ENCODE measurements around the gene ERICH4.
"Not testable (repeated sequence)": the region's sequence is repeated elsewhere in the genome, so short reads cannot be mapped to it uniquely, and the experiment has no call there.

Gene ERICH4

DNA sequence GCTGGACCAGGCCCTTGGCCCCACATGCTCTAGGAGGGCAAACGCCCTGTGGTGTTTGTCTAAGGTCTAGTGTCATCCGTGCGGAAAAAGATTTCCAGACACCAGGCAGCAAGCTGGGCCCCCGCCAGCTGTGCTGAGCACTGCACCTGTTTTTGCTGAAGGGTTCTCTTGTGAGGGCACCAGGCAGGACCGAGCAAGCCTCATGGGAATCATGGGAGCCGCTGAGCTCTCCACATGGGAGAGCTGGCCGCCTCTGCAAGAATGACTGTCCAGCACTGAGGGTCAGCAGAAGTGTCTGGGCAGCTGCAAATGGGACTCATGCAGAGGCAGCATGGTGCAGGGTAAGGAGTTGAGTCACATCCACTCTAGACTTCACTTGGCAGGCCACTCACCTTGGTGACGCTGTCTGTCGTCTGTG, 27.8 kb upstream of the ERICH4 start:
- DNase-seq: no peak

DNA sequence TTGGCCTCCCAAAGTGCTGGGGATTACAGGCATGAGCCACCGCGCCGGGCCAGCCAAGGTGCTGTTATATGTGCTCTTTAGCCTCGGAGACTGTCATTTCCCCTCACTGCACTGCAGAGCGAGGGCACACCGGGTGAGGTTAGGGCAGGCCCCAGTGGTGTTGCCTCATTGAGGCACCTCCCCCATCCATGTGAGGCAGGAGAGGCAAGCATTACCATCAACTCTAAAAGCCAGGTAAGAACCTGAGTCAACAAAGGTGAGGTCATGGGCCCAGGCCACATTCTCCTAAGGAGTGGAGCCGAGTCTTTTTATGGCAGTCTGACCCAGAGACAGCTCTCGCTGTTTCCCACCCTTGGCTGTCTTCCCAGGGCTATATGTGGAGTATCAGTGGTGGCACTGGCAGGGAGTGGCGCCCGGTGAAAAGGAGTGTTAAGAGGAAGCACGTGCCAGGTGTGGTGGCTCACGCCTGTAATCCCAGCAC, 26.7 kb upstream of the ERICH4 start:
- DNase-seq: no peak

- DNase-seq: no peak
These were observed 22.7 kb upstream of the ERICH4 start for GRCh38 chr19:41420101-41420880.

GRCh38 chr19:41421314-41421713, 21.6 kb upstream of the ERICH4 start:
- DNase-seq: no peak

GRCh38 chr19:41421973-41422372, 21.0 kb upstream of the ERICH4 start:
- DNase-seq: no peak

DNA sequence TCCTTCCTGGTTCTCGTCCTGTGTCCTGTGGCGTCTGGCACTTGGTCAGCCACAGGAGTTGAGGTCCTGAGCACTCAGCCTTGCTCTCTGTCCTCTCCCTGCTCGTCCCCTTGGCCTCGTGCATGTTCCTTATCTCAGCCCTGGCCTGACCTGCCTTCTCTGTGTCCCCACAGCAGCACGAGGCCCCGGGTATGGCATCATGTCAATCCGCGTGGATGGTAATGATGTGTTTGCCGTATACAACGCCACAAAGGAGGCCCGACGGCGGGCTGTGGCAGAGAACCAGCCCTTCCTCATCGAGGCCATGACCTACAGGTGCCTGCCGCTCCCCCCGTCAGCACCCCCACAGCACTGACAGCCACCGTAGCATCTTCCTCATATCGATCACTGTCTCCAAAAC, 20.5 kb upstream of the ERICH4 start:
- DNase-seq: no peak

GRCh38 chr19:41422955-41423354, 20.0 kb upstream of the ERICH4 start:
- no peak for DNase-seq

DNA sequence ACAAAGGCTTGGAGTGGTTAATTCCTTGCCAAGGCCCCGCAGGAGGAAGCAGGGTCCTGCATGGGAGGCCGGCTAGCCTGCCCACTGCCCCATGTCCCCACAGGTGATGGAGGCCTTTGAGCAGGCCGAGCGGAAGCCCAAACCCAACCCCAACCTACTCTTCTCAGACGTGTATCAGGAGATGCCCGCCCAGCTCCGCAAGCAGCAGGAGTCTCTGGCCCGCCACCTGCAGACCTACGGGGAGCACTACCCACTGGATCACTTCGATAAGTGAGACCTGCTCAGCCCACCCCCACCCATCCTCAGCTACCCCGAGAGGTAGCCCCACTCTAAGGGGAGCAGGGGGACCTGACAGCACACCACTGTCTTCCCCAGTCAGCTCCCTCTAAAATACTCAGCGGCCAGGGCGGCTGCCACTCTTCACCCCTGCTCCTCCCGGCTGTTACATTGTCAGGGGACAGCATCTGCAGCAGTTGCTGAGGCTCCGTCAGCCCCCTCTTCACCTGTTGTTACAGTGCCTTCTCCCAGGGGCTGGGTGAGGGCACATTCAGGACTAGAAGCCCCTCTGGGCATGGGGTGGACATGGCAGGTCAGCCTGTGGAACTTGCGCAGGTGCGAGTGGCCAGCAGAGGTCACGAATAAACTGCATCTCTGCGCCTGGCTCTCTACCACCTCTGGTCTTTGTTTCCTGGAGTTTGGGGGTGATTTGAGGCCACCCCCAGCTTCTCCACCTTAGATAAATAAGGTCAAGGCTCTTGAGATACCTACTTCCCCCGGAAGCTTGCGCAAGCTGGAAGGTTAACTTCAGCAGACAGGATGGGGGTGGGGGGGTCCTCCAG, 18.4 kb upstream of the ERICH4 start:
- DNase-seq: no peak

- no peak for DNase-seq
These were observed 17.5 kb upstream of the ERICH4 start for GRCh38 chr19:41425174-41426115.

- DNase-seq: no peak
These were observed 16.7 kb upstream of the ERICH4 start for GRCh38 chr19:41426116-41426841.

DNA sequence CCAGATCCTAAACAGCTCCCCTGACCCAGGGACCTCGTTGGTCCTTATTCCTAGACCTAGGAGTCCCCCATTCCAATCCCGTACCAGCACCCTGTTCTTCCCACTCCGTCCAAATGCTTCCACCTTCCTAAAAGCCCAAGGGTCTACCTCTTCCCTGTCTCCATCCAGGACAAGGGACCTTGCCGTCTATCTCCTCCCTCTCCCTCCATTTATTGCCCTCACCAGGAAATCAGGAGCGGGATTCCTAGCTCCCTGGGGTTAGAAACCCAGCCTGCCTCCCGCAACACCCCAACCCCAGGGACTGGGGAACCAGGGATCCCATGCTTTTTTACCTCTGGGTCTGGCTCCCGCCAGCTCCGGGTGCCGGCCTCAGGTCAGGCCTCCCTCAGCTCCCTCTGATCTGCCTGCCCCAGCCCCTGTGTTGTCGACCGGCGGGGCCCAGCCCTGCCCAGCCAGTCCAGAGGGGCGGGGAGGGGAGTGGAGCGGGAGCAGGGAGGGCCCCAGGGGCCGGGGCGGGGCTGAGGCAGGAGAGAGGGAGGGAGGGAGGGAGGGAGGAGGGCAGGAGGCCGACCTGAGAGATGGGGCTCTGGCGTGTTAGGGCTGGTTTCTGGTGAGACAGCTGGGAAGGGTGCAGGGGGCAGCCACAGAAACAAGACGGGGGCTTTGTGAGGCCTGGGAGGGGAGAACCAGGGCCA, 15.9 kb upstream of the ERICH4 start, which contains the start of gene B3GNT8:
Gene B3GNT8 (minus strand): TSS at position 423 of the 695 bp plus-strand sequence. CDS start 596 bp downstream, outside the sequence.
- DNase-seq: peak; percentile 57 to 61

DNA sequence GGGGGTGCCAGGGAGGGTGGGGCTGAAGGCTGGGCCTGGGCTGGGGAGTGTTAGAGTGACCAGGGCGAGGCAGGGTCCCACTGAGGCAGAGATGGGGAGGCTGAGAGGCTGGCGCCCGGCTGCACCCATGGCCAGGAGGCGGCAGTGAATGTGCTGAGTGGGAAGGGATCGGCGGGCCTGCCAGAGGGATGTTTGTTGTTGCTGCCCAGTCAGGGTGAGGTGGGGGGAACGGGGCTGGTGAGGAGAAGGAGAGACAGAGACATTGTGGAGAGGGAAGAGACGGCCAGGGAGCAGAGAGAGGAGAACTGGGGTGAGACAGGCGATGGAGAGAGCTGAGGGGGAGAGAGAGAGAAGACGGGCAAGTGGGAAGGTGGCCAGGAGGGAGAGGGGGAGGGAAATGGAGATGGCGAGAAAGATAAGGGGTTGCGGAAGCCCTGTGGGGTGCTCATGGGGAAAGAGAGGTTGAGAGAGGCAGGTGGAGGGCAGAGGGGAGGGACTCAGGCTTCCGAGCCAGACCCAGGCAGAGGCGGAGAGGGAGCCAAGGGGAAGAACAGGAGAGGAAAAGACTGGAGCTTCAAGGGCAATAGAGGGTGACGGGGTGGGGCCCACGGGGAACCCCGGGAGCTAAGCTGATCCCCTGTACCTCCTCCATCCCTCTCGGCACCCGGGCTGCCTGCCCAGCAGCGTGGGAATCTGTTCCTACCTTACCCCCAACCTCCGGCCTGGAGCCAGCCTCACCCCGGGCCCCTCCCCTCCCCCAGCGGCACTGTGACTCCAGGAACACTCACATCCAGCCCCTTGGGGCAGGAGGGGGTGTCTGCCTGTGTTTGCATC, 15.1 kb upstream of the ERICH4 start:
- peak; percentile 26 to 41 for DNase-seq

DNA sequence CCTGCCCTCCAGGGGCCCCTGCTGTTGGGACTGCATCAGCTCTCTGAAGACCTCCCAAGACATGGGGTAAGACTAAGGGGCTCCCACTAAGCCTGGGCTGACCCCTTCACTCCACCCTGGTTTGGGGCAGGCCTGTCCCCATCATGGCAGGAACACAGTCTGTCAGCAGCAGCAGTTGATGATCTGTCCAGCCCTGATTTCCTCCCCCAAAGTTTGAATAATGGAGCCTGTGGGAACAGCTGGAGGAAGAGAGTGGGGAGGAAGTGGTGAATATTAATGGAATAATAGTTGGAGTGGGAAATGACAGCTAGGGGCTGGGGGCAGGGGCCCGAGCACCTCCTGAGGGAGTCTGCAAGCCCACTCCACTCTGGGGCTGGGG, 14.5 kb upstream of the ERICH4 start:
- DNase-seq: no peak

DNA sequence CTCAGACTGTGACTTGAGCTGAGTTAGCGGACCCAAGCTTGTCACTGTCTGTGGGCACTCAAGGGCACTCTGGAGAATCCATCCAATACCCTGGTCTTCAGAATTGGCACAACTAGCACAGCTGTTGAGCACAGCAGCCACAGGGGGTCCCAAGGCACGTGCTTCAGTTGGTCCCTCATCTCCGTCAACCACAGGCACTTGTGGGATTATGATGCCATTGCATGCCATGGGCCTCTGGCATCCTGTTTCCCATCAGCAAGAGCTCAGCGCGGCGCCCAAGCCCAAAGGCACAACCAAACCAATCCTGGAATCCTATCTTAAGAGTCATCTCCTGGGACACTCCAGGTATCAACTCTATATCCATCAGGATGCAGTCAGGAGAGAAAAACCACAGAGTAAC, 12.0 kb upstream of the ERICH4 start:
- DNase-seq: no peak

- DNase-seq: no peak
These were observed 11.2 kb upstream of the ERICH4 start for GRCh38 chr19:41431426-41432386.

GRCh38 chr19:41433171-41433570, 9.8 kb upstream of the ERICH4 start:
- DNase-seq: no peak

GRCh38 chr19:41434450-41434849, 8.5 kb upstream of the ERICH4 start:
- DNase-seq: no peak

DNA sequence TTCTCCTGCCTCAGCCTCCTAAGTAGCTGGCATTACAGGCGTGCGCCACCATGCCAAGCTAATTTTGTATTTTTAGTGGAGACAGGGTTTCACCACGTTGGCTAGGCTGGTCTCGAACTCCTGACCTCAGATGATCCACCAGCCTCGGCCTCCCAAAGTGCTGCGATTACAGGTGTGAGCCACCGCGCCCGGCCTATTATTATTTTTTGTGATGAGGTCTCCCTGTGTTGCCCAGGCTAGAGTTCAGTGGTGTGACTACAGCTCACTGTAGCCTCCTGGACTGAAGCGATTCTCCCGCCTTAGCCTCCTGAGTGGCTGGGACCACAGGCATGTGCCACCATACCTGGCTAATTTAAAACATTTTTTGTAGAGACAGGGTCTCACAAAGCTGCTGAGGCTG, 7.6 kb upstream of the ERICH4 start:
- DNase-seq: not testable (repeated sequence)

Data from activated CD4-positive, alpha-beta T cell treated with anti-CD3 and anti-CD28 coated beads, Interleukin-2, amount 50 U/mL, for 48 hours (primary cell).